GM21367 (cell line): ENCODE data around the gene PLTP.
"Not testable (repeated sequence)": the region's sequence is repeated elsewhere in the genome, so short reads cannot be mapped to it uniquely, and the experiment has no call there.

Experiments
- ATAC-seq: cut with Tn5 transposase; IDR thresholded peaks from one replicate; pipeline ENCODE4 v1.9.1; 2021; ENCODE audit not compliant: unreplicated experiment

The PLTP gene

GRCh38 chr20:45944965-45945677 is 33.2 kb upstream of the PLTP start:
- no peak for ATAC-seq

DNA sequence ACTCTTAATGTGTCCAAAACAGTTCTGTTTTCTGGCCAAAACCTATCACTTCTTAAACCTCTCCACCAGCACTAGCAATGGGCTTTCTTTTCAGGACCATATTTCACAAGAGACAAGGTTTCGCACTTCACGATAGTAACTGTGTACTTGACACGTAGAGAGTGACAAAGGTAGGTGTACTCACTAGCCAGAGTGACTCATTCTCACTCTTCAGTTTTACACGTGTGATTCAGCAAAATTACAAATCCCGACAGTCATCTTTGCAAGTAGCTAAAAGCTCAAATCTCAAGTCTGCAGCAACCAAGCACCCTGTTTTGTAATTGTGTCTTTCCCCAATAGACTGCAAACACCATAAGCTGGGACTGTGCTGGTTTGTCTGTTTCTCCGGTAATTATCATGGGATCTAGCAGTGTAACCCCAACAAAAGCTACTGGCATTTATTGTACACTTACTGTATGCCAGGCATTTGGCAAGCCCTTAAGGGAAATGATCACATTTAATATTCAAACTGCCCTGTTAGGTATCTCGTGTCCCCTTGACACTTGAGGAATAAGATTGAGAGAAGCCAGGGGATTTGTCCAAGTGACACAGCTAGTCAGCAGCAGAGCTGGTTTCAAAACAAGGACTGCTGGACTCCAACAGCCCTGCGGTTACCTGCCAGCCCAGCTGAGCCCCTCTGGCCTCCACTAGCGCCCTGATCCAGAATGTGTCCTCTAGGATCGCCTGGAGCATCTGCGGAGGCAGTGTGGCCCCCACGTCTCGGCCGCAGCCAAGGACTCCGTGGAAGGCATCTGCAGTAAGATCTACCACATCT is 32.4 kb upstream of the PLTP start:
- no peak for ATAC-seq

DNA sequence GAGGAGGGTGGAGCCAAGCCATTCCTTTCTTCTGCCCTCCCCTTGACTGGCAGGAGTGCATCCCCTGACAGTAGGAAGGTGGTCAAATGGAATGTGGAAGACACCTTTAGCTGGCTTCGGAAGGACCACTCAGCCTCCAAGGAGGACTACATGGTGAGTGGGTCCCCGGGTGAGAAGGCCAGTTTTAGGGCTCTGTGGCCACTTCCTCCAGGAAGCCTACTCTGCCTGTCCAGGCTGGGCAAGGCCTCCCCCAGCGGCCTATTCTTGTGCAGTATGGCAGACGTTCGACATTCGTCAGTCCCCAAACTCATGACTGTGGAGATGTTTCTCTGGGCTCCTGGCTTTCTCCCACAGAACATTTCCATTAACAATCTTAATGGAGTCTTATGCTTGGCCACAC is 31.7 kb upstream of the PLTP start:
- no peak for ATAC-seq

DNA sequence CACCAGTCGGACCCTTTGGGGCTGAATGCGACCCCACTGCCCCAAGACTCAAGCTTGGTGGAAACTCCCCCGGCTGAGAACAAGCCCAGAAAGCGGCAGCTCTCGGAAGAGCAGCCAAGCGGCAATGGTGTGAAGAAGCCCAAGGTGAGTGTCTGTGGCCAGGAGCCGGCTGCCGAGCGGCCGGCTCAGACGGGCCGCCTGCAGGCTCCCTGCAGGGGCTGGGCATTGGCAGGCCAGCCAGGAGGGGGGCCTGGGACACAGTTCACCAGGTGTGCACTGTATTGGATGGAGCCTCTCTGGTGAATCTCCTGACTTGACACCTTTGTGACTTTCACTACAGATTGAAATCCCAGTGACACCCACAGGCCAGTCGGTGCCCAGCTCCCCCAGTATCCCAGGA is 28.5 kb upstream of the PLTP start:
- no peak for ATAC-seq

DNA sequence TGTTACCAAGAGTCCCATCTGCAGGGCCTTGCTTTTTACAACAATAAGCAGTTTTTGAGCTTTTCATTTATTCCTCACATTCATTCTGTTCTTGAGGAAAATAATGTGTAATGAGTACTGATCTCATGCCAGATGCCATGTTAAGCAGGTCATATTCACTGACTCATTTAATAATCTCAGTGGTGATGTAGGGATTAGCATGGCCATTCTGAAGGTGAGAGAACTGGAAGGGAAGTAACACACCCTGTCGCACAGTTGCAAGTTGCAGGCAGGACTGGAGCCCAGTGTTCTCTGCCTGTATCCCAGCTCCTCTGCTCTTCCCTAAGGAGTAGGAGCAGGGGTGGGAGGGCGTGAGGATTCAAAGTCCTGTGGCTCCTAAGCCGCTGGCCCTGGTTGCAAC is 28.1 kb upstream of the PLTP start:
- ATAC-seq: no peak

DNA sequence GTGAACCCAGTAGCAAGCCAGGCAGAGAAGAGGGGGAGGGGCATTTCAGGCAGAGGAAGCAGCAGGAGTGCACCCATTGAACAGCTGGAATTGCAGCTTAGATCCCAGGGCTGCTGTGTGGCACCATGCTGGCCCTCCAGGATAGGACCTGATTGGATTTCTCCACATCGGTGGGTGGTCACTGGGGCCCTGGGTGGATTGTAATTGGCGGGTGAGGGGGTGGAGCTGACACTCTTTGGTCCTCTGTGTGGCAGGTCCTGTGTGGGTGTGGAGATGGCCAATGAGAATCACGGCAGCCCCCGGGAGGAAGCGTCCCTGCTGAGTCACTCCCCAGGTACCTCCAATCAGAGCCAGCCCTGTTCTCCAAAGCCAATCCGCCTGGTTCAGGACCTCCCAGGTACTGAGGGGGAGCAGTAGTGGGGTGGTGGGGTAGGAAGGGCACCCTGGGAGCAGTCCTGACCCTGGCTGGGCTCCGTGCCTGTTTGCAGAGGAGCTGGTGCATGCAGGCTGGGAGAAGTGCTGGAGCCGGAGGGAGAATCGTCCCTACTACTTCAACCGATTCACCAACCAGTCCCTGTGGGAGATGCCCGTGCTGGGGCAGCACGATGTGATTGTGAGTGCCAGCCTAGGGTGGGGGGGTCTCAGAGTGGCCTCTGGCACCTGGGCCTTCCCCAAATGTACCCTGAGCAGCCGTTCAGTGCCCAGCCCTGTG is 26.9 kb upstream of the PLTP start:
- no peak for ATAC-seq

DNA sequence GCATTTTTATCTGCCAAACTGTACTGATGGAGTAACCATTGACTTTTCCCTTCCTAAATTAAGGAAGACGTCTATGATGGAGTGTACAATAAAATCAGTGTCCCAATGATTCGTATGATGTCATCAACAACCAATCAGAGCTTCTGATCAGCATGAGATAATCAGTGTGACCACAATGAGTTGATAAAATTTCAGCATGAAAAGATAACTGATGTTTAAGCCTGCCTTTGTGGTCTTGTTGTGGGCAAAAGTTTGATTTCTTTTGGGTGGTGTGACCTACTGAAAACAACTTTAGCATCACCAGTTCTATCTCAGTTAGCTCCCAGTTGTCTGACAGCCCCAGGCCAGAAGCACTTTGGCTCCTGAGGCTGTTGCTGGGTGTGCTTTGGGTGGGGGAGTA is 25.8 kb upstream of the PLTP start:
- no peak for ATAC-seq

DNA sequence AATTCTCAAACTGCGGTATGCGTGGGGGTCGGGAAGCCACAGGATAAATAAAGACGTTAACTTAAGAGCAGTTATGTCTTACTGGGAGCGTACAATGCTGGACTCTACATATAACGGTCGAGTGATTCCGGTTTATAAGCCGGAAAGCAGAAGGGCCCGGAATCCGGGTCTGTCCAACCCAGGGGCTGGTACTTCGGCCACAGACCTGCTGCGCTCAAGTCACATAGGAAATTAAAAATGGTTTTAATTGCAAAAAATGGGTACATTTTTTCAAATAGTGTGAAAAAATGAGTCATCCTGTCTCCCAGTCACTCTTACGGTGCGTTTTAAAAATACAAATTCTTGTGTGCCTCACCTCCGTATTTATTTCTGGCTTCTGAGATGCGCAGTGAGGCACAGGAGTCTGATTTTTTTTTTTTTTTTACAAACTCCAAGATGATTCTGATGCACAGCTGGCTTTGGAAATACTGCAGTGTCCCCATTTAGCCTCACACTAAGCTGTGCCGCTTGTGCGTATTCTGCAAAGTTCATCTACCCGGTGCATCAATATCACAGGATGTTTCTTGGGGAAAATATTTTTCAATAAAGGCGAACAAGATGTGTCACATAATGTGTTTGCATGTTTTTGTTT is 23.6 kb upstream of the PLTP start:
- ATAC-seq: no peak

GRCh38 chr20:45934586-45935415 is 22.8 kb upstream of the PLTP start, which contains the start of gene PCIF1:
TSS of gene PCIF1 (plus strand) at chr20:45934683. CDS start at chr20:45939000, 4,317 bp downstream.
- peak; percentile 57 for ATAC-seq

DNA sequence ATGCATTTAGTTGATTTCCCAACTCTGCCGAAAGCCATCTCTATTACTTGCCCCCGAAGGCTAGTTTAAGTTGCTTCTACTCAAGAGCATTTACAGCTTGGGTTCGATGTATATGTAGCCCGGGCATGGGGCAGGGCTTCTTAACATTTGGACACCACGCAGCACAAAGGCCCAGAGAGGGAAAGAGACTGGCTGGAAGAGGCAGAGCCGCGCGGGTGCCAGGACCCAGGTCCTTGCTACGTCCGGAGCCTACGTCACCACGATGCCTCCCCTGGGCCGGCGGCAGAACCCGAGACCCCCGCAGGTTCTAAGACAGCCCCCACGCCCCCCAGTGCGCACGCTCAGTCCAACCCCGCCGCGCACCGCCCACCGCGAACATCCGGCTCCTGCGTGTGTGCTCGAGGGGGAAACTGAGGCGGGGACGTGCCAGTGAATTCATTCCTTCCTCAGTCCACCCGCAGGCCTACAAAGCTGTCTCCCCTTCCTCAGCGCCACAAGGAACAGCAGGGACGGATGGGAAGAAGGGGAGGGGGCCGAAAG is 22.2 kb upstream of the PLTP start:
- ATAC-seq: no peak

DNA sequence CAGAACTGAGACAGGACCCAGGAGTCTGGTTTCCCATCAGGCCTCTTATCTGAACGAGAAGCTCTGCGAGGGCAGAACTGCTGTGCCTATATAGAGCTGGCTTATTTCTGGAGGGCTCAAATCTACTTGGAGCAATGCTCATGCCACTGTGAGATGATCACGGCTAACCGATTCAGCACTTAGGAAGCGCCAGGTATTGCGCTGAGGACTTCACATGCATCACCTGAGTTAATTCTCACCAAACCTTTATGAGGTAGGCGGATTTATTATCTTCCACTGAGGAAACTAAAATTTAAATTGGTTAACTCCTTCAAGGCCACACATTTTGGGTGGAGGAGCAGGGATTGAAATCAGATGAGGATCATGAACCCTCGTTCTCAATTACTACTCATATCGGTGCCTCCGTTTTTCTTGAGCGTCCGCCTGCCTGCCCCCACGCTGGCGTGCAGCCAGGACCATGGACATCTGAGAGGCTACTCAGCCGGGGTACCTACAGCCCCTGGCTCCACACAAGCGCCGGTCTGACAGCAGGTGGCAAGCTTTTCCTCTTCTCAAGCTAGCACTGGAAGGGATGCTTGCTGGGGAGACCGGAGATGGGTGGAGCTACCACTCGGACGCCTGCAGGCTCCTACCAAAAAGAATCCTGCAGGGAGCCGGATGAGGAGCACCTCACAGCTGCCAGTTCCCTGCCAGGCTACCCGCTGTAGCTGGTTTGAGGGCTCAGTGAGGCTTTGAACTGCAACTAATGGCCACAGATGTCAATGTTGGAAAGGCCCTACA is 21.5 kb upstream of the PLTP start:
- ATAC-seq: no peak

GRCh38 chr20:45931680-45932079 is 19.7 kb upstream of the PLTP start:
- not testable (repeated sequence) for ATAC-seq

DNA sequence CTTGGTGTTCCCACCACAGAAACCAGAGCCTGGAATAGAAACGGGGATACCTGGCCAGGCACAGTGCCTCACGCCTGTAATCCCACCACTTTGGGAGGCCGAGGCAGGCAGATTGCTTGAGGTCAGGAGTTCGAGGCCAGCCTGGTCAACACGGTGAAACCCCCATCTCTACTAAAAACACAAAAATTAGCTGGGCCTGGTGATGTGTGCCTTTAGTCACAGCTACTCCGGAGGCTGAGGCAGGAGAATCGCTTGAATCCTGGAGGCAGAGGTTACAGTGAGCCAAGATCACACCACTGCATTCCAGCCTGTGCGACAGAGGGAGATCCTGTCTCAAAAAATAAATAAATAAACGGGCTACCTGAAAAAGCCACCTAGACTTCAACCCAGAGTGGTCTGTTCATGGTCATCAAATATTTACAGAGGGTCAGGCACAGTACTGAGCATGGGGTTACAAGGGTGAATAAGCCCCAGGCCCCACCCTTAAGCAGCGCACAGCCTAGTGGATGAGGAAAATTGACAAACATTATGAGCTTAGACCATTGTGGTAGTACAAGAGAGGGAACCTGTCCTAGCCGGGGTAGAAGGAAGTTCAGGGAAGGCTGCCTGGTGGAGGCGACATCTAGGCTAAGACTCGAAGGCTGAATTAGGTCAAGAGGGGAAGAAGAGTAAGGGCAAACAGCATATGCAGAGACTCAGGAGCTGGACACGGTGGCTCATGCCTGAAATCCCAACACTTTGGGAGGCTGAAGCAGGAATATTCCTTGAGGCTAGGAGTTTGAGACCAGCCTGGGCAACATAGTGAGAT is 15.3 kb upstream of the PLTP start:
- no peak for ATAC-seq

DNA sequence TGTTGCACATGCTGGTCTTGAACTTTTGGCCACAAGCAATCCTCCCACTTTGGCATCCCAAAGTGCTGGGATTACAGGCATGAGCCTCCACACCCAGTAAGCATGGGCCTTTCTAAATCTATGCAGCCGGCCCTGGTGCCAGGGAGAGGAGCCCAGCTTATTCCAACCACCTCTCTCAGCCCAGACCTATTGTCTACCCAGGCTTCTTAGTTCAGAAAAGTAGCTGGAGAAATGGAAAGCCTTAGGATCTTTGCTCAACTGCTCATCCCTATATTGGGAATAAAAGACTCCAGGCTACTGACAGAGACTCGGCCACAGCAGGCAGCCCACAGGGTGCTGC is 14.7 kb upstream of the PLTP start:
- ATAC-seq: no peak

GRCh38 chr20:45925821-45926506 is 14.0 kb upstream of the PLTP start:
- no peak for ATAC-seq

GRCh38 chr20:45924391-45925261 is 12.7 kb upstream of the PLTP start:
- ATAC-seq: no peak
